Umbilical cord (tissue), 2 donors: ENCODE results near the gene HBB. TPM values are rescaled to one million over a fixed set of nuclear protein-coding genes. Genes with fewer than 3 reads are reported as not detected.
A peak's percentile ranks its signal among the peaks of the same experiment; 100 is the strongest.

Experiments
- DNase-seq: peaks from one replicate; pipeline ENCODE4 v3.0.0-alpha.2; 2015; ENCODE audit warnings: low spot score
- total RNA-seq: library from RNA; depleted of rRNA; stranded (reverse); fragments of >200 nt; gene quantifications from one replicate; pipeline ENCODE4 v1.2.3, GENCODE V29; 2014; ENCODE audit warnings: low replicate concordance; ENCODE audit not compliant: insufficient read depth

The HBB gene
- total RNA-seq, 1 donor from 2014 or later: 3,180 TPM

- DNase-seq: no peak
These were observed 810 bp upstream of the HBB start for GRCh38 chr11:5227681-5228080.

DNA sequence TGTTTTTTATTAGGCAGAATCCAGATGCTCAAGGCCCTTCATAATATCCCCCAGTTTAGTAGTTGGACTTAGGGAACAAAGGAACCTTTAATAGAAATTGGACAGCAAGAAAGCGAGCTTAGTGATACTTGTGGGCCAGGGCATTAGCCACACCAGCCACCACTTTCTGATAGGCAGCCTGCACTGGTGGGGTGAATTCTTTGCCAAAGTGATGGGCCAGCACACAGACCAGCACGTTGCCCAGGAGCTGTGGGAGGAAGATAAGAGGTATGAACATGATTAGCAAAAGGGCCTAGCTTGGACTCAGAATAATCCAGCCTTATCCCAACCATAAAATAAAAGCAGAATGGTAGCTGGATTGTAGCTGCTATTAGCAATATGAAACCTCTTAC, 1.4 kb downstream of the HBB start:
- peak; percentile 9 for DNase-seq

- DNase-seq: no peak
These were observed 2.1 kb downstream of the HBB start for GRCh38 chr11:5224538-5225479.

GRCh38 chr11:5223686-5224085, 3.2 kb downstream of the HBB start:
- no peak for DNase-seq

GRCh38 chr11:5223146-5223545, 3.7 kb downstream of the HBB start:
- no peak for DNase-seq

DNA sequence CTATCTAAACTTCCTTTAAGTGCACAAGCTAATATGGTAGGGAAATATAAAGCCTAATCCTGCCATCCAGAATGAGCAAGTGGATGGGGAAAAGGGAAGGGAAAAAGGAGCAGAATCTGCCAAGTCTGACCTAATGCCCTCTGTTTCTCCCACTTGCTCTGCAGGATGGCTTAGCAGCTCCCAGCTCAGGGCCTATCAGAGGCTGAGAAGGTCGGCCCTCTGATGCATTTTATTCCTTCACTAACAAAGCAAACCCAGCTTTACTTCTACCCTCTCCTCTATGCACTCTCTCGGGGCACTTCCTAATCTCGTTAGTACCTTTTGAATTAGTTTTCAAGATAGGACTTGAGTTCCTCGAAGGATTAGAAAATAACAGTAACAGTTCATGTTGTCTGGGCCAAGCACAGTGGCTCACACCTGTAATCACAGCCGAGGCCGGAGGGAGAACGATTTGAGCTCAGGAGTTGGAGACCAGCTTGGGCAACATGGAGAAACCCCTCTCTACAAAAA, 16.4 kb downstream of the HBB start:
- DNase-seq: no peak

DNA sequence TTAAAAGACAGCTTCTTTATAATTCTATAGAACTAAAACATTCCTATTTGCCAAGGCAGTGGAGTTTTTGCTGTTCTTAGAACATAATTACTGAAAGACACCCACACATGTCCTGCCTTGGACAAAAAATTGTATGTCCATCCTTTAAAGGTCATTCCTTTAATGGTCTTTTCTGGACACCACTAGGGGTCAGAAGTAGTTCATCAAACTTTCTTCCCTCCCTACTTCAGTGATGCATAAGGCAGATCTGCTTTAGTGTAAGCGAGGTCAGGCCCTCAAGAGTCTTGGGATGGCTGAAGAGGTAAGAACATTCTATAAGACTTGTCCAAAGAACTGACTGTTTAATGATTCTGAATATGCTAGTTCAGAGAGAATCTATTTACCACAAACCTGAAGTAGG, 22.1 kb downstream of the HBB start:
- peak; percentile 86 for DNase-seq

DNA sequence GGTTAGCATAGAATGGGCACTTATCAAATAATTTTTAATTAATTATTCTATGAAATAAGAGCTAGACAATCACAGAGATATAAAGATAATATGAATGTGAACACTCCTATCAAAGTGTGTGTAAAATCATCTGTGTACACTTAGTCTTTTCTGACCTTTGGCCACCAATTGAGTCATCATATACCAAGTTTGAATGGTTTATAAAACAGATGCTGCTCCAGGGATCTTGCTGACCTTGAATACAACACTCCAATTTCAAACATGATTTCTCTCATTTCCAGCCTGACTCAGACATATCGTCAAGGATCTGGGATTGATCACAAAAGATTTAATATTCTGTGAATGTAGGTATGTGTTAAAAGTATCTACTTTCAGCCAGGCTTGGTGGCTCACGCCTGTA, 23.5 kb downstream of the HBB start:
- no peak for DNase-seq

DNA sequence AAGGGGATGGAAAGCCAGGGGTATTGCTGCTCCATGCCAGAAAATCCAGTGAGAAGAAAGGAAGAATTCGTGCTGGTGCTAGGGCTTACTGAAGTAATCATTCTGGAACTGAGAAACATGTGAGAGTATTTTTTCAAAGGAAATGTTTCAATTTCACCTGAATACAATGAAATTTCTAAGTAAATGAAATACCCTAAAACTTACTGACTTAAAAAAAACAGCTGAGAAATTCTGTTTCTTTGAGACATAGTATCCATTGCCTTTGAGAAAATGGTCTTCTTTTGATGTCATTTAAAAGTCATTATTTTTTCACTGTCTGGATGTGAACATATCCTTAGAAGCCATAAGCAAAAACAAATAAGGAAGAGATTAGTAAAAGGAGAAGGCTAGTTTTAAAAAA, 26.3 kb downstream of the HBB start, which contains the start of gene OR51V1:
Gene OR51V1, minus strand, starts transcription at position 101 of the 400 bp plus-strand sequence. Its CDS starts 0 bp downstream, at position 101.
- no peak for DNase-seq

GRCh38 chr11:5198285-5198684, 28.6 kb downstream of the HBB start:
- DNase-seq: peak; percentile 17

DNA sequence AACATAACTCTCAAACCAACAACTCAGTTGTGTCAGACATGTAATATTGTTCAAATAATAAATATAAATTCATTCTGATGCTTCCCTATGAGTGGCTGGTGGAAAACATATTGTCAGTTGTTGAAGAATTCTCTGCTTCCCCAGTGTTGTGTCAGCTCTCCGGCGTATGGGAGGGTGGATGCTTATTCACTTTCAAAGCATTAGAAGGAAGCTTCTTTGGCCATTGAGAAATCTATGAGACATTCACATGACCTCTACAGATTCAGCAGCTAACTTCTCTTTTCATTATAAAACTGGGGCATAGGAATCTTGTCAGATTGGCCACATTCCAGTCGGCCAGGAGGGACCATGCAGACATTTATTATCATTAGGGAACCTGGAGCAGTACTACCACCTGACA, 29.3 kb downstream of the HBB start:
- DNase-seq: peak; percentile 53

DNA sequence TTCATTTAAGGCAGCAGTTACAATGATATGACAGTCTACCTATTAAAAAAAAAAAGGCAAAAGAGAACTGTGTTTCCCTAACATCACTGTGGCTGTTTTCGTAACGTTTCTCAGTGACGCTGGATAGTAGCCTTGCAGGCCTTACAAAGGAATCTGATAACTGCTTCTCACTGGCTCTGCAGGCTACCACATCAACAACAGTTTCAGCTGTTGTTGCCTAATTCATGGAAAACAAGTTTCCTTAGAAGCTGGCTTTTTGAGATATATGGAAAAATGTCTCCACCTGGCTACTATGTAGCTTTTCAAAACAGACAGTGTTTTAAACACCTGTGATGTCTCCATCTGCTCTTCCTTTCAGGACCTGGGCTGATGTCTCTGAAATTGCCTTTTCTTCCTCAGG, 30.1 kb downstream of the HBB start:
- DNase-seq: no peak

- no peak for DNase-seq
These were observed 30.8 kb downstream of the HBB start for GRCh38 chr11:5196067-5196466.

- no peak for DNase-seq
These were observed 34.1 kb downstream of the HBB start for GRCh38 chr11:5192738-5193137.

- DNase-seq: no peak
These were observed 38.7 kb downstream of the HBB start for GRCh38 chr11:5188201-5188600.

- DNase-seq: peak; percentile 66
These were observed 48.6 kb downstream of the HBB start for GRCh38 chr11:5178046-5178837.

Other genes with a start within 250 kb of the HBB start
- 5.5 TPM for gene OR51L1, start 232.2 kb downstream of the HBB start, total RNA-seq
- 1.2 TPM for gene OR52J3, start 180.5 kb downstream of the HBB start, total RNA-seq
- gene OR52E2, start 167.4 kb downstream of the HBB start, total RNA-seq: 0.96 TPM
- not detected for gene OR52E1, start 157.5 kb downstream of the HBB start, total RNA-seq
- 3.4 TPM for gene OR52A5, start 88.7 kb downstream of the HBB start, total RNA-seq
- gene OR52A1, start 72.3 kb downstream of the HBB start, total RNA-seq: 2.6 TPM
- 15.9 TPM for gene OR51V1, start 26.4 kb downstream of the HBB start, total RNA-seq
- gene HBD, start 7.4 kb upstream of the HBB start, total RNA-seq: not detected
- 278 TPM for gene HBG1, start 22.8 kb upstream of the HBB start, total RNA-seq
- gene HBG2, start 27.7 kb upstream of the HBB start, total RNA-seq: 9,844 TPM
- gene HBE1, start 42.9 kb upstream of the HBB start, total RNA-seq: 40.9 TPM
- gene OR51B4, start 74.9 kb upstream of the HBB start, total RNA-seq: 3.1 TPM
- 2.9 TPM for gene OR51B2, start 97.2 kb upstream of the HBB start, total RNA-seq
- 17.1 TPM for gene OR51B5, start 116.5 kb upstream of the HBB start, total RNA-seq
- 3.6 TPM for gene OR51B6, start 124.4 kb upstream of the HBB start, total RNA-seq
- 3.9 TPM for gene OR51M1, start 156.7 kb upstream of the HBB start, total RNA-seq
- gene OR51Q1, start 195.0 kb upstream of the HBB start, total RNA-seq: not detected
- gene OR51I1, start 214.4 kb upstream of the HBB start, total RNA-seq: 6.3 TPM
- 3.1 TPM for gene OR51I2, start 222.3 kb upstream of the HBB start, total RNA-seq